Measurements from ENCODE around the gene TEN1.

DNA sequence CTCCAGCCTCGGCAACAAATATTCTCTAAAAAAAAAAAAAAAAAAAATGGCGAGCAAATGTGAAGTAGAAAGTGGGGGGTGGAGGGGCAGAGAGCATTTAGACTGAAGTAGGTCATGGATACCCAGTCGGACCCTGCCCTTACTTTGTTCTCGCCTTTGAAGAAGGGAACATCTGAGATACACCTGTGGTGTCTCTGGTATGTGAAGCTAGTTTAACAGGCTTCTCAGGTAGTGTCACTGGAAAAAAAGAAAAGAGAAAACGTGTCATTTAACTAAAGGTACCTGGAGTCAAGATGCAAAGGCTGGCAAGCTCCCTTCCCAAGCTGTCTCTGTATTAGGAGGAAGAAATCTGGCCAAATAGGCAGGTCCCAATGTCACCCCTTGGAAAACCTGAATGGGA is 46.2 kb upstream of the TEN1 start:
- TF ChIP-seq POLR2AphosphoS5 (IDR thresholded peaks at IDR 0.05; ENCODE audit: low read depth, low read length) (no peak), TAF1 (IDR thresholded peaks at IDR 0.05; ENCODE audit: borderline replicate concordance, insufficient read depth, low read length) (no peak)

Measured in PFSK-1 (cell line).